COLO668 (cell line): ENCODE measurements around the gene GAS7.

Source experiments
- DNase-seq: peaks from one replicate; lab custom pipeline; 2025; ENCODE audit not compliant: unreplicated experiment; lab: John Stamatoyannopoulos, UW

Gene GAS7

DNA sequence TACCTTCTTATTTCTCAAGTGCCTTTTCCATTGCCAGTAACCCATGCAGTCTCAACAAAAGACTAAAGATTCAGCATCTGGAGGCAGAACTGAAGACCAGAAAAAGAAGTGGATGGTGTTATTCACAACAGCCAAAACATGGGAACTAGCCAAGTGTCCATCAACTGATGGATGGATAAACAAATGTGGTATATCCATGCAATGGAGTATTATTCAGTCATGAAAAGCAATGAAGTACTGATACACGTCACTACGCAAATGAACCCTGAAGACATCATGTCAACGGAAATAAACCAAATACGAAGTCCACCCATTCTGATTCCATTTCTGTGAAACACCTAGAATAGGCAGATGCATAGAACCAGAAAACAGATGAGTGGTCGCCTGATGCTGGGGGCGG is 25.6 kb downstream of the GAS7 start:
- DNase-seq, result no peak

DNA sequence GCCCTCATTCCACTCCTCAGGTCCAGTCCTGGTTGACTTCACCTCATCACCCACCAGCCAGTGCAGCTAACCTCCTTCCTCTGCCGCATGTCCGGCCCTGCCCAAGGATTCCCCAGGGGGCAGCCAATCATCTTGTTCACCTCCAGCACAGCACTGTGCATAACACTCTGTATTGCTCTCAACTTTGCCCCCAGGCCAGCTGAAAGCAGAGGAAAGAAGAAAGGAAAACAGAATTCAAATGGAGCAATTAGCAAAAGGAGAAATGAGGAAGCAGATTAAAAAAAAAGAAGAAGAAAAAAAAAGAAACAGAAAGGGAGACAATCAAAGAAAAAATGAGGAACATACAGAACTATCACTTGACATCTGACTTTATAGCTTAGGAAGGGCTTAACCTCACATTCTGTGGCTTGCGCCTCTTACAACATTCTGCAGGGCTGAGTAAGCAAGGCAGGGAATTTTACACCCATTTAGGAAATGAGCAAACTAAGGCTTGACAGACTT is 26.1 kb downstream of the GAS7 start:
- DNase-seq, result no peak

DNA sequence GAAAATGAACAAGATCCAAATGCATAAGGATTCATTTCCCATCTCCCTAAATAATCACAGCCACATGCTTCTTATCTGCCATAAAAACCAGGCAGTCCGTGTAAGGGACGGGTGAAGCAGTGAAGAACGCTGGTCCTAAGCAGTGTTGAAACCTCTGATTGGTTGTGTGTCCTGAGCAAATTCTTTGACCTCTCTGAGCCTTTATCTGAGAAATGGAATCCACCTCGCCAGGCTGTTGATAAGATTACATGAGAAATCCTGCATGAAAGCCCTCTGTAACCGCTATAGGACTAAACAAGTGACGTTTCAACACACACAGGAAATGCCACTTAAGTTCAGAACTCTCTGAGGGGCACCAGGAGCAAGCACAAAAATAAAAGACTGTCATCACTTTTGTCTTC is 26.8 kb downstream of the GAS7 start:
- no peak for DNase-seq

DNA sequence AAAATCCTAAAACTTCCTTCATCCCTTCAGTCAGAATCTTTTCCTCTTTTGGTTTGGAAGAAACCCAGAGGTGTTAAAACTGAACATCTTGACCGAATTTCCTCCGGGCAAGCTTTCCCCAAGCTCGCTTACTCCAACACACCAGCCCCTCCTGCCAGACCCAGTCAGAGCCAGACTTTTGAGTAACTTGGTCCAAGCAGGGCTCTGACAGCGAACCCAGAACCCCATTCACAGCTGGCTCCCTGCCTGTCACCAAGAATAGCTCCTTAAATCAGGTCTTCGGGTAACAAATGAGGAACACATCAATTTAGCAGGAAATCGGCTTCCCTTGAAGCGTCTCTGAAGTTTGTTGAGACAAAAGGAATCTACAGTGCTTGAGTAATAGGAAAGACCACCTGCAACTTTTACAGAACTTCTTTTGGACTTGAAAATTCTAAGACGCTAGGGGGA is 27.3 kb downstream of the GAS7 start:
- DNase-seq, result no peak

DNA sequence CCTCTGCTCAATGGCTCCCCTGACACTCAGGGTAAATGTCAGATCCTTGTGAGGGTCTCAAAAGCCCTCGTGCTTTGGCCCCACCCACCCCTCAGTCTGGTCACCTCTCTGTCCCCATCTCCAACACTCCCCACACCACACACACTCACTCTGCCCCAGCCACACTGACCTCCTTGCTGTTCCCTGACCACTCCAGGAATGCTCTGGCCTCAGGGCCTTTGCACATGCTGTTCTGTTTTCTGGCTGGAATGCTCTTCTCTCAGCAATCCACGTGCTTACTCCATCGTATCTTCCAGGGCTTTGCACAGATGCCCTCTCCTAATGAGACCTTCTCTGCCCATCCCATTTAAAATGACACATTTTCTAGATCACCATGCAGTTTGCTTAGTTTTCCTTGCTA is 28.2 kb downstream of the GAS7 start:
- no peak for DNase-seq

DNA sequence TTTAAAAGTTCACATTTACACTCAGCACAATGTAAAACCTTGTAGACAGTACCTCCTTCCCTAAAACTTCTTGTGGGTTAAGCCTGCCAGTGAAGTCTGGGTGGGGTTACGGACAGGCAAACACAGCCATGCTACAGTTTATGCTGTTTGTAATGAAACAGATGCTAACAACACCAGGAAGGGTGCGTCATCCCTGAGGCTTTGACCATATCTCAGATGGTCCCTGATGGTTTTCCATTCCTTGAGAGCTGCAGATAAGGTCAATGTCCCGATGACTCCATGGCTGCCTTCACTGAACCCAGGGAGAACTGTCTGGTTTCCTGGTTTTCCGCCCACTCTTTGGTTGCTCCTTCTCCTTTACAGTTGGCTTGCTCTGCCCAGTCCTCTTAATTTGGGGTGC is 29.1 kb downstream of the GAS7 start:
- no peak for DNase-seq

DNA sequence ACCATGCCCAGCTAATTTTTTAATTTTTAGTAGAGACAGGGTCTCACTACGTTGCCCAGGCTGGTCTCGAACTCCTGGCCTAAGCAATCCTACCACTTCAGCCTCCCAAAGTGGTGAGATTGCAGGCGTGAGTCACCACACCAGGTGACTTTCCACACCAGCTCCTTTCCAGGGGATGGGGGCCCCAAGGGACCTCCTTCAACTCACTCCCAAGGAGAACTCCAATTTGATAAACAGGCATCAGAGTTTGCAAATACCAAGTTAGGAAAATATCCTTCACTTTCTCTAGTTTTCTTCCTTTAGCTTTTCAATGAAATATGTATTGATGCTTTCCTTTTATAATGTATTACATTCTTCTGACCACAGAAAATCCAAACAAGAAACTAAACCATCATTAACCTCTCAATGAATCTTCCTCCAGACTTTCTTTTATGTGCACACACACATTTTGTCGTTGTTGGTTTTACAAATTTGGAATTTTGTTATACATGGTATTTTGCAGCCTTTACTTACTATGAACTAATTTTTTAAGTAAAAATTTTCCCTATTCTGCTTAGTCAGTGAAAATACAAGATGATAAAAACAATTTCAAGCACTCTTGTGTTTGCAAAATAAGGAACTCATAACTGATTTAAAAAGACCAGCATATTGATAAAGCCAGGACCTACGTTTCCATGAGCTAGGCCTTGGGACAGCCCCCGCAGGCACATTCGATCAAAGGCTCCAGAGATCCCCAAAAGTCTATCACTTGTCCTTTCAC is 32.0 kb downstream of the GAS7 start:
- DNase-seq, result no peak

DNA sequence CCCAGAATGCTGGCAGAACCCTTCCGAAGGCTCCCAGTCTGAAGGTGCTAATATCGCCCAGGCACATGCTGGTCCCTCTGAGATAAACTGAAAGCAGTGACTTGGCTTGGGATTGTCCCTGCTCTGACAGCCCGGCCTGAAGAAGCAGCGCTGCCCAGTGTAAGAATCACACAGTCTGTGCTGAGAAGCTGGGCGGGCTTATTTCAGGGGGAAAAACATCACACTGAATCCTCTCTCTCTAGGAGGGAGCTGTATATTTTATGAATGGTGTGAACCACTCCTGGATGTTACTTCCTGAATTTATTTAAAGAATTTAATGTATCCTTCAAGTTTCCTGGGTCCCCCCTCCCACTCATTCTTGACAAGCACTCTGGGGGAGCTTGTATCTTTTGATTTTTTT is 36.3 kb downstream of the GAS7 start:
- DNase-seq, result no peak

DNA sequence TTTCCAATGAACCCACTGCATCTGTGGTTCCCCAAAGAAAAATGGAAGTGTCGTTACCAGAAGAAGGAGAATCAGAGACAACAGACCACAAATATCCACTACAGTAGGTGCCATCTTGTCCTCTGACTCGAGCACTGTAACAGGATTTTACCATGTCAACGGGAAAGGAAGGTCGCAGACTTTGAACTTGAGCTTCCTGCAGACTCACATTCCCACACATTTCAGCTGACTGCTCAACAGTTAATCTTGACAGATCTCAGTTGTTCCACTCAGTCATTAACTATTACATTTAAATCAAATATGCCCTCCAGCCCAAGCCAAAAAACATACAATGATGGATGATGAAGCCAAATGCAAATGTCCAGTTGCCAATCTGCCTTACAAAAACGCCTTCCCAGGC is 37.0 kb downstream of the GAS7 start:
- no peak for DNase-seq

DNA sequence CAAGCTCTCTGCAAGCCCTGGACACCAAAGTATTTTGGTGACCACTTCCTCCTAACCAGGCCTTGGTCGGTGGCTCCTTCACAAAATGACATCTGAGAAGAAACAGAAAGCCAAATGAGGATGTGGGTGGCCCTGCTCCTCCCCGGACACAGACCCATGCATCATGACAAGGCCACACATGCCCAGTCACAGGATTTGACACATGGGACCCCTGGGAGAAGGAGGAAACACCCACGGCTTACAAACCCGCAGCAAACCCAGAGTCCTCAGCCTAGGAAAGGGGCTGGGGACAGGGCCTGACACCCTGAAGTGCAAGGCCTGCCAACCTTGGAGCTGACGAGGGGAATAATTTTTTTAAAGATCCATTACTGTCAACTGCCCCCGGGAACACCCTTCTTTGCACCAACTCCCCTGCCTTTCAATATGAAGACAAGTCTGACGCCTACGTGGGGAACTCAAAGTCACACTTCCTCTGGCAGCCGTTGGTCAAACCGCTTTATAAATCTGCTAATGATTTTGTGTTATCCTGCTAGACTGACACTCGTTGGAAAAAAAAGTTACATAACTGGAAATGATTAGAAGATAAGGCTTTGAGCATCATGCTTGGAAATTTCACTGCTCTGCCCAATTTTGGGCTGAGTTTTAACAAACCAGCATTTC is 41.3 kb downstream of the GAS7 start:
- no peak for DNase-seq

DNA sequence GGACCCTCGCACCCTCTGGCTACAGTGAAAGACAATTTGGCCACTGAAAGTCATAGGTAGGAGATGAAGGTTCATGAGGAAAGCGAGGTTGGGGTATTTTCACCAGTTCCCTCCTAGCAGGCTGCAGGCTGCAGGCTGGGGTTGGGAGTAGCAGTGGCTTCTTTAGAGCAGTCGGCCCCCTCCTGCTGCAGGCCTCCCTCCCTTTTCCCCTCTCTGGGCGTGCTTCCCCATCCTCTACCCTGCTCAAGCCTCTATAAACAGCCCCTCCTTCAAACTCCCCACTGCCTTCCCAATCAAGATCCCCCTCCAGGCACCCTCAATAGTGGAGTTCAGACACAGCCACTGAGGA is 41.8 kb downstream of the GAS7 start:
- no peak for DNase-seq

DNA sequence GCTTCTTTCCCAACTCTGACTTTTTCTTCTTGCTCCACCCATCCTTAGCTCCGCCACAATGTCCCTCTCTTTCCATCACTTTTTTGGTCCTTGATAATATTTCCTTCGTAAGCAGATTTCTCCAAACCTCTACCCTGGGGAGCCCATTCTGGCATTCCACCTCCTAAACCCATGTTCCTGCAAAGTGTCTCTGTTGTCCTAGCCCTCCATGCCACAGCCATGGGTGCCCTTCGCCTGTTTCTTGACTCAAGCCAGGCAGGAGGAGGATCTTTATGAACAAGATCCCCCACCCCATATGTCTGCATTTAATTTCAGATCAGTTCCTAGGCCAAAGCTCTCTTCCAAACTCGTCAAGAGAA is 42.4 kb downstream of the GAS7 start:
- DNase-seq, result no peak

DNA sequence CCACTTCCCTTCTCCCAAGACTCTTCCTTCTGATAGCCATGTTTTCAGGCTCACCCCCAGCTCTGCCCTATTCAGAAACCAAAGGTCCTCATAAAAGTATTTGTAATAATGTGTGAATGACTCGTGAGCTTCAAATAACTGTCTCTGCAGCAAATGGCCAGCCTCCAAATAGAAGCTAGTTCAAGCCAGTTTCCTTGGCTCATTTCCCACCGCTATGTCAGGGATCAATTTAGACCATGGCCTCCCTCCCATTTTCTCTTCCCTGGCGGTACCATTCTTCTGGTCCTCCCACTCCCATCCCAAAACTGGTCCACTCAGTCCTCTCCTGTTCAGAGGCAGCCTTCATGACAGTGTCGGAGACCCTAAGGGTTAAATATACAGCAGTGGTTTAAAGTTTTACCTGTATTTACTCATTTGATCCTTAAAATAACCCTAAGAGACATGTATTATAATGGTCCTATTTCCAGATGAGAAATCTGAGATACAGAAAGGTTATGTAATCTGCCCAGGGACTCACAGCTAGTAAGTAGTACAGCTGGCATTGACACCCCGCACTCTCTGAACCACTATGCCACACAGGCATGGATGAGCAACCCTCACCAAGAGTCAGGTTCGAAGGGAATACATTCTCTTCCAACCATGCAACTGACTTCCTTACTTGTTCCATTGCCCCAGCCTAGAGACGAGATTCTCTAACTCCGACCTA is 42.9 kb downstream of the GAS7 start:
- DNase-seq, result no peak

DNA sequence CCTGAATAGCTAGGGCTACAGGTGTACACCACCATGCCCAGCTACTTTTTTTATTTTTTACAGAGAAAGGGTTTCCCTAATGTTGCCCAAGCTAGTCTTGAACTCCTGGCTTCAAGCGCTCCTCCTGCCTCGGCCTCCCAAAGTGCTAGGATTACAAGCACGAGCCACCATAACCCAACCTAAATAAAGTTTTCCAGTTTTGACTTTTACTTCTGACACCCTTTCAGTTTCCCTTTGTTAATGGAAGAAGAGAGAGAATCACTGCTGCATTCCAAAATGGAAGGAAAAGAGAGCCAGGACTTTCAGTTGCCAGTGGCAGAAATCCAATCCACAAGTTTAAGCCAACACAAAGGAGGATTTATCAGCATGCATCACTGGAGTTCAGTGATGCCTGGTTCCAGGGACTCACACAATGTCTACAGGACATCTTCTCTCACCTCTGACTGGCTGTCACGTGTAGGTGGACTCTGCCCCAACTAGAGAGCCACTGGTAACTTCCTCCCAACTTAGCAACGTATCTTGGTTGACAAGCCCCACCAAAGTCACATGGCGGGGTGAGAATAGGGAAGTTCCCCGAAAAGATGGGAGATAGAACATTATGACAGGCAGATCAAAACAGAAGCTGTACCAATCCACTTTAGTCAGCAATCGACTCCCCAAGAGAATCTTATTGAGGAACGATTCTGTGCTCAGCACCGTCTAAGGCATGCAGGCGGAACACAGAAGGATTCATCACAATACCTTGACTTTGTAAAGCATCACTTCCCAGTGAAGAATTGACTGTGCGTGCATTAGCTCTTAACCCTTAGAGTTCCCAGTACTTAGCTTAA is 46.5 kb downstream of the GAS7 start:
- DNase-seq, result no peak

DNA sequence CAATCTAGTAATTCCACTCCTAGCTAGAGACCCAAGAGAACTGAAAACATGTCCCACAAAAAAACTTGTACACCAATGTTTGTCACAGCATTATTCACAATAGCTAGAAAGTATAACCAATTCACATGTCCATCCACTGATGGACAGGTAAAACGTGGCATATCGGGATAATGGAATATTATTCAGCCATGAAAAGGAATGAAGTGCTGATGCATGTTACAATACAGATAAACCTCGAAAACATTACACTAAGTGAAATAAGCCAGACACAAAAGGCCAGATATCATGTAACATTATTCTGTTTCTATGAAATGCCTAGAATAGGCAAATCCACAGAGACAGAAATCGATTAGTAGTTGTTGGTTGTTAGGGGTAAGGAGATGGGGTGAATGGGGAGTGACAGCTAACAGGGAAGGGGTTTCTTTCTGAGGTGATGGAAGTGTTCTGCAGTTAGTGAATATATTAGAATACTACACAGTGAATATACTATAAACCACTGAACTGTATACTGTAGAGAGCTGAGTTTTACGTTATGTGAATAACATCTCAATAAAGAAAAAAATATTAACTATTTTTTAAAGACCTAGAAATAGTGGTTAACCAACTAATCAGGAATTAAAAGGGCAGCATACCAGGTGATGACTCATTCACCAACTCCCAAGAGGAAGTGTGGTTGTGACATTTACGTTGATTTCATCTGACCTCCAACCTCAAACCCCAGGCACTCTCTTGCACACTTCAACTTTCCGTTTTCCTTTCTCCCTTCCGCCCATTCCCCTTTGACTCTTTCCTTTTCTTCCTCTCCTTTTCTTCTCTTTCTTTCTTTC is 48.6 kb downstream of the GAS7 start:
- DNase-seq, result no peak

DNA sequence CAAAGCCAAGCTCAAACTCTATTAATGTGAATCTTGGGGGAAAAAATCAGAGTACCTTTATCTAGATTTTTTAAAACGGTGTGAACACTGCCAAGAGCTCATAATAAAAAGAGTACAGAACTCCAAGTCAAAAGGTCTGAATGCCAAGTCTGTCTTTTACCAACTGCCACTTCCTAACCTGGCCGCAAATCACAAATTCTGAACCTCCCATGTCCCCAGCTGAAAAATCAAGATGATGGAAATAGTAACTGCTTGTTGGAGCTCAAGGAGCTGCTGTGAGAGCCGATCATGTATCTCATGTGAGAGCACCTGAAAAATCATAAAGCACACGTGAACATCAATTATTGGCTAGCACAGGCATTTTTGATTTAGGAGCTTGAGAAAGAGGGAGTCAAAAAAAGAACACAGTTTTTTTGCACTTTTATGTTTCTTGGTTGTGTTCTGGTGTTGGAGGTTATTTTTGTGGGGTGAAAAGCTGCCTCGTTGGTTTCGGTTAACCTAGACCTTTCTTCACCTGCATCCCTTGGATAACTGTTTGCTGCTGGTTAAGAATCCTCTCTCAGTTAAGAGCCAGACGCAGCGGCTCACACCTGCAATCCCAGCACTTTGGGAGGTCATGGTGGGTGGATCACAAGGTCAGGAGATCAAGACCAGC is 50.5 kb downstream of the GAS7 start:
- no peak for DNase-seq

DNA sequence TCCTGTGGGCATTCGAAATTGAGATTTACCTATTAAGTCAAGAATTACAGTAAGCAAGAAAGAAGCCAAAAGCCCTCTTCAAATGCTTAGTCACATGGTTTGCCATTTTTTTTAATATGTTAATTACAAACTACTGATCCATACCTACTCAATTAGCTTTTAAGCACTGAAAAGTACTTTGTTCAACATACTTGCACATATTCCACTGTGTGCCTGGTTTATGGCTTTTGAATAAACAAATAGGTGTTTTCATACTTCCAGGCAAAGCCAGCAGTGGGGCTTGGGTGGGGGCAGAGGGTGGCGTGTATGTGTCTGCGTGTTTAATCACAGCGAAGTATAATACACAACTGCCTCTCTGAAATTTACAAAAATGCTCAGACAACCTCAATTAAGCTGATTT is 51.4 kb downstream of the GAS7 start:
- no peak for DNase-seq

DNA sequence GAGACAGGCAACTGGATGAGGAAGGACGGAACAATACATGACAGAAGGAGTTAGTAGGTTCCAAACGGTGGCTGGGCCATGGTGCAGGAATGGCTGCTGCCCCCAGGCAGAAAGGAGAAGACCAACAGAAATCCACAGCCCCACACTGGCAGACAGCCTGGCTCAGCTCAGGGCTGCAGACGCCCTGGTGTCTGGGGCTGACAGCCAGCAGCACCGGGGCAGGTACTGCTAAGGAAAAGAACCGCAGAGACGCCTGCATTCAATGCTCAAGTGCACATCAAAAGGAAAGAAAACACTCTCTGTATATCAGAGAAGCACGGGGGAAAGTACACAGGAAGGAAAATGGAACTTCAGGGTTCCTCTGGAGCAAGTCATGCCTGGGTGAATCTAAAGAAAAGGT is 53.4 kb downstream of the GAS7 start:
- DNase-seq, result no peak

DNA sequence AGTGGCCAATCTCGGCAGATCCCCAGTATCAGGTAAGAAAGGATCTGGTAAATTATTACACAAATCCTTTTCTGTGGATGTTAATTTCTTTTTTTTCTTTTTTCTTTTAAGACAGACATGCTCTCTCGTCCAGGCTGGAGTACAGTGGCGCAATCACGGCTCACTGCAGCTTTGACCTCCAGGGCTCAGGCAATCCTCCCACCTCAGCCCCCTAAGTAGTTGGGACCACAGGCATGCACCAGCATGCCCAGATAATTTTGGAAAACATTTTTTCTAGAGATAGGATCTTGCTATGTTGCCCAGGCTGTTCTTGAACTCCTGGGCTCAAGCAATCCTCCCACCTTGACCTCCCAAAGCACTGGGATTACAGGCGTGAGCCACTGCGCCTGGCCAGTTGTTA is 54.0 kb downstream of the GAS7 start:
- DNase-seq, result no peak

DNA sequence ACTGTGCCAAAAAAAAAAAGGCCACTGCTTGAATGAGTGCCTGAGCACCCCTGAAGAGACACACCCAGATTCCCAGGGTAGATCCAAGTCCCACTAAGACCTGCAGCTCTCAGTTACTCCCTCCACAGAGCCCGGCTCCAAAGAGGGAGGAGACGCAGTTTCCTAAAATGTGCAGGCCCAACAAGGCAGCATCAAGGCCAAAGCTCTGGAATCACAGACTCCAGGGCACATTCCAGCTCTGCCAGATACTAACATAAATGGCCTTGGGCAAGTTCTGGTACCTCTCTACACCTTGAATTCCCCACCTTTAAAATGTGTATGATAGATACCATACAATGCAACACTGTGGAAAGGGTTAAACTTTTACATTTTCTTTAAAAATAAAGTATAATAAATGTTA is 57.0 kb downstream of the GAS7 start:
- no peak for DNase-seq
